DMS53 treated with DMSO at 0.1 percent for 48 hours (cell line): ENCODE results near the gene UQCC2.

Source experiments
- DNase-seq: peaks from one replicate; lab custom pipeline; 2025; ENCODE audit not compliant: unreplicated experiment; lab: John Stamatoyannopoulos, UW

UQCC2 gene

GRCh38 chr6:33711140-33712129, at the start of gene UQCC2:
Gene UQCC2, minus strand, starts transcription at chr6:33711700. Its CDS starts 14 bp downstream, at chr6:33711686.
- peak; percentile 95 for DNase-seq

DNA sequence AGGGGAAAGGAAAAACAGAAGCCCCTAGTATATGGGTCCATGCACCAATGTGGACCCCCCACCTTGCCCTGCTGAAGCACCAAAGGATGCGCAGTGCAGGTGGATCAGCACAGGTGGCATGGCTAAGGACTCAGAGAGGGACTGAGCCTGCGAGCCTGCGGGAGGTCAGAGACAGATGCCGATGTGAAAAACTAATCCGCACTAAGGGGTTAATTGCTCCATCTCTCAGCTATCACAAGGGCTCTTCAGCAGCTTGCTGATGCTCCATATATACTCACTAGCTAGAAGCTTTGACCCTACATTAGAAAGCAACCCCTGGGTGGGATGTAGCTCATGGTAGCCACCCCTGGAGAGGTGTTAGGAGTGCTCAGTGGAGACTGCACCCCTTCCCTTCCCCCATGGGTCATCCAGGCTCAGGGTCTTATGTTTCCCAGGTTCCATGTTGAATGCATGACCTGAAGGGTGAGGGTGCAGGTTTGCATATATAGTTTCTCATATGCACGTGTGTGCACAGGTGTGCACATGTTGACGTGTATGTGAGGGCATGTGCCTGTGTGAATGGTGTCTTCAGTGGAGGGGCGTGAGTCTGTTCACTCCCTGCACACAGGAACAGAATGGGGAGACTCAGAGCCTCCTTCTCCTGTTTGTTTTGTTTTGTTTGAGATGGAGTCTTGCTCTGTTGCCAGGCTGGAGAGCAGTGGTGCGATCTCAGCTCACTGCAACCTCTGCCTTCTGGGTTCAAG, 48.6 kb upstream of the UQCC2 start:
- no peak for DNase-seq

- DNase-seq, result no peak
Observed at GRCh38 chr6:33758815-33759216, 47.3 kb upstream of the UQCC2 start.

DNA sequence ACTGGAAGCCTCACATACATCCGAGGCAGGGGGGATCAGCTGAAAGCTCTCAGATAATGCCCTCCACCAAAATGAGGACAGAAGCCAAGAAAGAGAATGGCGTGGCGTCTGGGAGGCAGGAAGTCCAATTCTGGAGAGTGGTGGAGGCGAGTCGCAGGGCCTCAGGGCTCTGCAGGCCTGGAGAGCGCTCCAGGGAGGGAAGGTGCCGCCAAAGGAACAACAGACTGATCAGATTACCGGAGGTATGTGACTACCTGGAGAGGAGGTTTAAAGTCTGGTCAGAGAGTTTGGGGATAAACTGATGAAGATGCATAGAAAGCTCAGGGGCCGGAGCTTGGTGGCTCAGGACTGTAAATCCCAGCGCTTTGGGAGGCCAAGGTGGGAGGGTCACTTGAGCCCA, 46.4 kb upstream of the UQCC2 start:
- DNase-seq, result no peak

DNA sequence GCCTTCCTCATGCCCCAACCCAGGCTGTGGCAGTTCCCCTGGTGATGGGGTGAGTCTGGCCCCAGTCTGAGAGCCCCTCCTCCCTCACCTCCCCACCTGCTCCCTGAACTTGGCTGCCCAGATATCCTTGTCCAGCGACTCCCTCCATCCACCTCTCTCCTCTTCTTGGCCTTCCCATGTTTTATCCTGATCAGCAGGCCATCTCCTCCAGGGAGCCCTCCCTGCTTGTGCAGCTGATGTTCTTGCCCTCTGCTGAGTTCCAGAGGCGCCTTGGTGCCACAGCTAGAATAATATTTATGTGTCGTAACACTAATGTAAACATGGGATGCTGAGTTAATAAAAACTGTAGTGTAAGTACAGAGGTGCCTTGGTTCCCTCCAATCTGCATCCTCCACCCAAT, 45.6 kb upstream of the UQCC2 start:
- no peak for DNase-seq

DNA sequence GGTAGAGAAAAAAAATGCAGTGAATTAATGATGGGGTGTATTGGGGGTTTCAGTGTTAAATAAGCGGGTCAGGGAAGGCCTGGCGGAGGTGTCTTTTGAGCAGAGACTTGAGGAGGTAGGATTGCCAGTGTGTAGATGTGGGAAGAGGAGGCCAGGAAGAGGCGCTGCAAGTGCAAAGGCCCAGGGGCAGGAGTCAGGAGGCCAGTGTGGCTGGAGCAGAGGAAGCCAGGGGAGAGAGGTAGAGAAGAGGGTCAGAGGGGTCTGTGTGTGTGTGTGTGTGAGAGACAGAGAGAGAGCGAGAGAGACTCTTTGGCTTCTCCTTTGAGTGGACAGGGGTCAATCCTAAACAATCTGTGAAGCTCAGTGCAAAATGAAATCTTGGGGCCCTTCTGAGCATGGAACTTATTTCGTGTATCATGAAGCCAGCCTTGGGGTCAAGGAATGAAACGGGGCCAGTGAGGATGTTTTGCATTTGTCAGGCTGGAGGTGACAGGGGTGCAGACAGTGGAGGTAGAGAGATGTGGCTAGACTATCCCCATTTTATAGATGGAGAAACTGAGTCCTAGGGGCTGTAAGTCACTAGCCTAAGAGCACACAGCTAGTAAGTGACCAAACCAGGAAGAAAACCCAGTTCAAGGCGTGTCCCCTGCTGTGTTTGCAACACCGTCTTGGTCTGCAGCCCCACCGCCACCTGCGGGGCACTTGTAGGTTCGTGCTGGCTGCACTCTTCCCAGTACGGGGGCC, 44.9 kb upstream of the UQCC2 start:
- DNase-seq, result no peak

GRCh38 chr6:33755070-33755869, 43.8 kb upstream of the UQCC2 start:
- no peak for DNase-seq

GRCh38 chr6:33754222-33754621, 42.7 kb upstream of the UQCC2 start:
- no peak for DNase-seq

DNA sequence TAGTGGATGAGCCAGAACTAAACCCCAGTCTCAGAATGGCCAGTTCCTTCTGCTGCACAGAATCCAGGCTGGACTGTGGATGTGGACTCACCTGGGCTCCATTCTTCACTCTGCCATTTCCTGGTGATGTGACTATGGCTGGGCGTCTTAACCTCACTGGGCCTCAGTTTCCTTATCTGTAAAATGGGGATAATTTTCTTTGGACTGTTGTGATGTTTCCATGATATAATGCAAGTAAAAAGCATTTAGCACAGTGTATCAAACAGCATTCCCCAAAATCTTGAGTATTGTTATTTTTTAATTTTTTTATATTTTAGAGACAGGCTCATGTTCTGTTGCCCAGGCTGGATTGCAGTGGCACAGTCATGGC, 41.1 kb upstream of the UQCC2 start:
- DNase-seq, result no peak

DNA sequence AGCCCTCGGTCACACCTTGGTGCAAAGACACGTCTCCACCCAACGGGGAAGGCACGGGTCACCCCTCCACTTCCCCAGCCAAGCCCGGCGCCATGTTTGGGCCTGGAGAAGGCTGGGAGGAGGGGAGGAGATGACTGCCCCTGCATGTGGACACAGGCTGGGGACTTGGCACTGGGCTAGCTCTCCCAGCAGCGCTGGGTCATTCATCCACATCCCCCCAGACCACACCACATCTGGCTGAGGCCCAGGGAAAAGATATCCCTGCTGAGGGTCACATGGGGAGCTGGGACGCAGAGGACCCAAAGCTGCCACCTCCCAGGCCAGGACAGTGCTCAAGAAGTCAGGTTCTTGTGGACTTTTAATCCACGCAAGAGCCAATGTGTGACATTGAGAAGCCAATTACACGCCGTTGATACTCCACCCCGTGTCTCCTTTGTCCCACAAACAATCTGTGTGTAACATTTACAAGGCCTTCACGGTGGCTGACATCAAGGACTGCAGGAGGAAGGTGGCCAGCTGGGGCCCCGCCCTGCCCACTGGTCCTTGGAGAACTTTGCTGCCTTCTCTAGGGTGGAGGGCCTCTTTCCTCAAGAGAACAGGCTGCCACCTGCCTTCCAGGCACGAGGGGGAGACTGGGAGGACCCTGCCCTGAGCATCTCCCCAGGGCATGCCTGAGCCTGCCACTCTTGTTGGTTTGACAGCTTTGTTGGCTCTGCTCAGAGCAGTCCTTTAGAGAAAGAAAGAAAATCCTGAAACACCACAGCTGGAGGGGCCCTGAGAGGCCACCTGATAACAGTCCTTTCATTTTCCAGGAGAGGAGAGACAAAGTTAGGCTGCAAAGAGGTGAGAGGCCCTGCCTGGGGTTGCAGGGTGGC, 40.5 kb upstream of the UQCC2 start:
- DNase-seq, result peak; percentile 26

GRCh38 chr6:33750244-33750991, 38.9 kb upstream of the UQCC2 start:
- DNase-seq, result no peak

- DNase-seq, result no peak
Observed at GRCh38 chr6:33749401-33749800, 37.9 kb upstream of the UQCC2 start.

DNA sequence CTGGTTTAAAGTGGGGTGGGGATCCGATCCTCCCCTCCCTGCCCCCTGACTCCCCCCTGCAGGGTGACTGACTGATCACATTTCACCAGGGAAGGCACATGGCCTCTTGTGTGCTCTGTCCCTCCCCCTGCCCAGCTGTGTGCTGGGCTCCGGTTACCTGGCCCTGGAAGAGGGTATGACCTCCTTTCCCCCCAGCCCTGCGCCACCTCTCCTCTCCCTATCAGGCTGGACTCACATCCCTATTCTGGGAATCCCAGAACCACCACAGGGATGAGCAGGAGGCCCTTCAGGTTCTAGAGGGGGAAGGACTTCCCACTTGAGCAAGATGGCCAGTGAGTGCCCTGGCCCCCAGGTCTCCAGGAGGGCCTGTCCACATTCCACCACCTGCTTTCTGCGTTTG, 37.3 kb upstream of the UQCC2 start:
- no peak for DNase-seq

DNA sequence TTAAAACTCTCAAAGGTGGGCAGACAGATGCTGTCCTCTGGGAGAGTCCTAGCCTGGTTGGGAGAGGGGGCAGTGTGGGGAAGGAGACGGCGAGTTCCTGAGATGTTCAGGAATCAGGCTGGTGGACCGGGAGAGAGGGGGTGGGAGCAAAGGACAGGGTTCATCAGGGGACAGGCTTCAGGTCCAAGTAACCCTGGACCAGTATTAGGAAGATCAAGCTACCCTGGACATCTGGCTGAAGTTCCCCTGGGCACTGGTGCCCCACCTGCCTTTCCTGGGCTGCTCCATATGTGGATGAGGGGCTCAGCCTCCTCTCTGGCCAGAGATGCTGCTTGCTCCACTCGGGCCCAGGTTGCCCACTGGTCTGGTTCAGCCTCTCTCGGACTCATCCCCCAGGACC, 36.3 kb upstream of the UQCC2 start:
- no peak for DNase-seq

DNA sequence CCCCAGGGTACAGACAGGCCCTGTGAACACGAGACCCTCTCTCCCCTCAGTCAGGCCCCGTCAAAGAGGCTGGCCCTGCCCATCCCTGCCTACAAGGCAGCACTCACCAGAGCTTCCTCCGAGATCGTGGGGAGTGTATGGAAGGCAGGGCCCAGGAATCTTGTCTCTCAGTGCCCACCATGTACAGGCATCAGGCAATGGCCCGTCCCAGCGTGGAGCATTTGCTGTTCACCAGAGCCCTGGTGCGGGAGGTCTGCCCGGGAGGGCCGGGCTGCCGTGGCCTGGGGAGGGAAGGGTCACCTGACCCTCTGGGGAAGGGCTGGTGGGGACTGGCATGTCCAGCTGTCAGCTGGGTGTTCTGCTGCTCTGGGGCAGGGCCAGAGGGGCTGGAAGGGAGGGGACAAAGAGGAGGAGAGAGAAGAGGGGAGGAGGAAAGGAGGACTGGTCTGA, 35.2 kb upstream of the UQCC2 start, which contains the start of gene IP6K3:
Gene IP6K3 (minus strand): TSS at position 255 of the 450 bp plus-strand sequence. CDS start 11,429 bp downstream, outside the sequence.
- no peak for DNase-seq

GRCh38 chr6:33746036-33746600, 34.6 kb upstream of the UQCC2 start:
- peak; percentile 34 for DNase-seq

DNA sequence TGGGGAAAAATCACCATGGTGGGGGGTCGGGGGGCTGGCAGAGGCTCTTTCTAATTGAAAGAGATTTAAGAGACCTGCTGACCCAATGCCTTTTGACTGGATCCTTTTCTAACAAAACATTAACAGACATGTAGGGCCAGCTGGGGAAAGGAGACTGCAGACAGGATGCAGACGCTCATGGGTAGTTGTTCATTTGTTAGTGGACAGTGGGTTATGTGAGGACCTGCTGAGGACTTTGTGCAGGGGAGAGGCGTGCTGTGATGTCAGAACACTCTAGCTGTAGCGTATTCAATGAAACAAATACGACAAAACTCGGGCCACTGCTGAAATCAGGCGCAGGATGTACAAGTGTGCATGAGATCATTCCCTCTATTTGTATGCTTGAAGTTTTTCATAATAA, 34.0 kb upstream of the UQCC2 start:
- peak; percentile 37 for DNase-seq

- peak; percentile 6 for DNase-seq
Observed at GRCh38 chr6:33744895-33745546, 33.5 kb upstream of the UQCC2 start.
